PFSK-1 (cell line): ENCODE data around the gene NPR1.

ENCODE experiments used
- FOXP2 ChIP-seq: optimal IDR thresholded peaks from 2 replicates; pipeline ENCODE3; 2011; ENCODE audit warnings: borderline replicate concordance, control low read depth, inconsistent platforms; ENCODE audit not compliant: insufficient read depth; ENCODE audit errors: extremely low read length, extremely low read depth
- POLR2AphosphoS5 ChIP-seq: IDR thresholded peaks from 2 replicates; pipeline ENCODE4 v1.6.1; 2012; ENCODE audit warnings: low read depth, mild to moderate bottlenecking, control low read depth, low read length, moderate library complexity
- REST ChIP-seq, 2 experiments: IDR thresholded peaks; 2 replicates each; pipeline versions ENCODE4 v1.6.1 to v1.8.0; 2011 to 2012; ENCODE audit warnings: low read depth in 2 of 2, low read length in 2 of 2, control low read depth in 1 of 2, inconsistent platforms in 1 of 2, mild to moderate bottlenecking in 1 of 2, moderate library complexity in 1 of 2; ENCODE audit not compliant: insufficient read depth in 1 of 2
- SIN3A ChIP-seq: IDR thresholded peaks from 2 replicates; pipeline ENCODE4 v1.6.1; 2012; ENCODE audit warnings: mild to moderate bottlenecking, low read length, moderate library complexity, borderline replicate concordance; ENCODE audit not compliant: insufficient read depth
- TAF1 ChIP-seq: IDR thresholded peaks from 2 replicates; pipeline ENCODE4 v1.6.1; 2012; ENCODE audit warnings: low read length, control low read depth, borderline replicate concordance; ENCODE audit not compliant: insufficient read depth

The NPR1 gene

GRCh38 chr1:153648000-153648643 lies 30.4 kb upstream of the NPR1 start:
- TF ChIP-seq REST (IDR thresholded peaks at IDR 0.05; ENCODE audit: insufficient read depth in 1 of 2, low read depth in 2 of 2, low read length in 2 of 2) (no peak), POLR2AphosphoS5 (no peak), FOXP2 (no peak), TAF1 (no peak), SIN3A (no peak)

- TF ChIP-seq TAF1 (no peak), SIN3A (no peak), POLR2AphosphoS5 (no peak)
Measured at GRCh38 chr1:153649137-153649862, 29.2 kb upstream of the NPR1 start.

GRCh38 chr1:153649863-153650235 lies 28.6 kb upstream of the NPR1 start:
- TF ChIP-seq POLR2AphosphoS5 (no peak), FOXP2 (no peak), SIN3A (no peak), REST (IDR thresholded peaks at IDR 0.05; ENCODE audit: insufficient read depth in 1 of 2, low read depth in 2 of 2, low read length in 2 of 2) (no peak), TAF1 (no peak)

GRCh38 chr1:153651771-153652170 lies 26.7 kb upstream of the NPR1 start:
- TF ChIP-seq TAF1 (no peak), POLR2AphosphoS5 (no peak), SIN3A (no peak), REST (IDR thresholded peaks at IDR 0.05; ENCODE audit: insufficient read depth in 1 of 2, low read depth in 2 of 2, low read length in 2 of 2) (no peak), FOXP2 (no peak)

- TF ChIP-seq SIN3A (no peak), POLR2AphosphoS5 (no peak), TAF1 (no peak), REST (IDR thresholded peaks at IDR 0.05; ENCODE audit: insufficient read depth in 1 of 2, low read depth in 2 of 2, low read length in 2 of 2) (no peak), FOXP2 (no peak)
Measured at GRCh38 chr1:153652805-153653500, 25.5 kb upstream of the NPR1 start.
